ENCODE results near the gene C19orf44.

C19orf44 gene

DNA sequence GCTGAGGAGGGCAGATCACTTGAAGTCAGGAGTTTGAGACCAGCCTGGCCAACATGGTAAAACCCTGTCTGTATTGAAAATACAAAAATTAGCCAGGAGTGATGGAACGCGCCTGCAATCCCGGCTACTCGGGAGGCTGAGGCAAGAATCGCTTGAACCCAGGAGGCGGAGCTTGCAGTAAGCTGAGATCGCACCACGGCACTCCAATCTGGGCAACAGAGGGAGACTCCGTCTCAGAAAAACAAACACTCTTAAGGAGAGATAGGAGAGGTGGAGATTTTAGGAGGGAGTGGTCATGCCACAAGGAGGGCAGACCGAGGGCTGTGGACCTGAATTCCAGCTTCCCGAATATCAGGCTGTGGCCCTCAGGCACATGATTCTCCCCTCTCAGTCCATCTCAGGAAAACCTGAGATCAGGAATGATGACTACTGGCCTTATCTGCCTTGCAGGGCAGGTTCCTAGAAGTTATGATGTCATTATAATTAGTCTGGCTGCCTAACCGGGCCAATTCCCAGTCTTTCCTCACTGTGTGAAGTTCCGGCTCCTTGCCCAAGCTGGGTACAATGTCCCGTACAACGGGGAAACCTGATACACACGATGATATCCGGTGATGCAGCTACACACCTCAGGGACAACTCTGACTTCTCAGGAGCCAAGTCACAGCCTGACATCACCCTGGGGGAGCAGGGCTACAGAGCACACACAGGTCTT, 73.6 kb downstream of the C19orf44 start:
- Histone ChIP-seq H3K27me3 (ENCODE audit: insufficient read depth, low read length) (no peaks in the 10 kb centered on the region), H3K36me3 (ENCODE audit: insufficient read depth, low read length) (peaks cover 34% of the 10 kb centered on the region), H3K4me1 (ENCODE audit: insufficient read depth, low read length) (peaks cover 19% of the 10 kb centered on the region), H3K4me3 (ENCODE audit: low read length) (no peak overlapping the region), H3K9me3 (ENCODE audit: low read length) (no peaks in the 10 kb centered on the region), H2AFZ (ENCODE audit: low read depth, low read length) (no peak overlapping the region)
